ENCODE data around the gene SORCS3.

DNA sequence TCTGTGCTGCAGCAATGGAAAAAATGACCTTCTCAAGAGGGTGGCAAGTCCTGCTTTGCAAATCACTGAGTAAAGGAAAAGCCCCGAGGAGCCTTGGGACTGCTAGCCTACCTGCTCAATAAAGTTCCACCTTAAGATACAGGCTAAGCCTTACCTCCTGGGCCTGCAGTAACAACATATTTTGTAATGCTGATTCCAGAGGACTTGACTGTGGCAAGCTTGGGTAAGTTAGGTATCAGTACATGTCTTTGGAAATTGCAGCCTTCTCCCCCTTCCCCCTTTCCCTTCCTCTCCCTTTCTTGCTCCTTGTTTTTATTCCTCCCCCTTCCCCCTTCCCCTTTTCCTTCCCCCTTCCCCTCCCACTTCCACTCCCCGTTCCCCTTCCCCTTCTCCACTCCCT, 126.2 kb downstream of the SORCS3 start:
- TF ChIP-seq, protein P1, sequence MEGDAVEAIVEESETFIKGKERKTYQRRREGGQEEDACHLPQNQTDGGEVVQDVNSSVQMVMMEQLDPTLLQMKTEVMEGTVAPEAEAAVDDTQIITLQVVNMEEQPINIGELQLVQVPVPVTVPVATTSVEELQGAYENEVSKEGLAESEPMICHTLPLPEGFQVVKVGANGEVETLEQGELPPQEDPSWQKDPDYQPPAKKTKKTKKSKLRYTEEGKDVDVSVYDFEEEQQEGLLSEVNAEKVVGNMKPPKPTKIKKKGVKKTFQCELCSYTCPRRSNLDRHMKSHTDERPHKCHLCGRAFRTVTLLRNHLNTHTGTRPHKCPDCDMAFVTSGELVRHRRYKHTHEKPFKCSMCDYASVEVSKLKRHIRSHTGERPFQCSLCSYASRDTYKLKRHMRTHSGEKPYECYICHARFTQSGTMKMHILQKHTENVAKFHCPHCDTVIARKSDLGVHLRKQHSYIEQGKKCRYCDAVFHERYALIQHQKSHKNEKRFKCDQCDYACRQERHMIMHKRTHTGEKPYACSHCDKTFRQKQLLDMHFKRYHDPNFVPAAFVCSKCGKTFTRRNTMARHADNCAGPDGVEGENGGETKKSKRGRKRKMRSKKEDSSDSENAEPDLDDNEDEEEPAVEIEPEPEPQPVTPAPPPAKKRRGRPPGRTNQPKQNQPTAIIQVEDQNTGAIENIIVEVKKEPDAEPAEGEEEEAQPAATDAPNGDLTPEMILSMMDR (conservative IDR thresholded peaks at IDR 0.05; ENCODE audit: low read depth, low read length), result no peak
- TF ChIP-seq RAD21 (IDR thresholded peaks at IDR 0.05; ENCODE audit: low read length) (no peak), SMC3 (IDR thresholded peaks at IDR 0.05; ENCODE audit: low read depth, low read length) (no peak), RCOR1 (IDR thresholded peaks at IDR 0.05; ENCODE audit: insufficient replicate concordance, low read length) (no peak)
- TF ChIP-seq, protein P2, sequence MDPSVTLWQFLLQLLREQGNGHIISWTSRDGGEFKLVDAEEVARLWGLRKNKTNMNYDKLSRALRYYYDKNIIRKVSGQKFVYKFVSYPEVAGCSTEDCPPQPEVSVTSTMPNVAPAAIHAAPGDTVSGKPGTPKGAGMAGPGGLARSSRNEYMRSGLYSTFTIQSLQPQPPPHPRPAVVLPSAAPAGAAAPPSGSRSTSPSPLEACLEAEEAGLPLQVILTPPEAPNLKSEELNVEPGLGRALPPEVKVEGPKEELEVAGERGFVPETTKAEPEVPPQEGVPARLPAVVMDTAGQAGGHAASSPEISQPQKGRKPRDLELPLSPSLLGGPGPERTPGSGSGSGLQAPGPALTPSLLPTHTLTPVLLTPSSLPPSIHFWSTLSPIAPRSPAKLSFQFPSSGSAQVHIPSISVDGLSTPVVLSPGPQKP (IDR thresholded peaks at IDR 0.05; ENCODE audit: borderline replicate concordance, low read depth, low read length), result no peak

Measured in IMR-90 (cell line).